Measurements from ENCODE around the gene PTPRN2.

GRCh38 chr7:158057446-158057845 is 530.2 kb downstream of the PTPRN2 start:
- TF ChIP-seq POLR2AphosphoS5 (IDR thresholded peaks at IDR 0.05; ENCODE audit: low read depth, low read length) (no peak), CTCF (IDR thresholded peaks at IDR 0.05; ENCODE audit: control extremely low read depth in 1 of 3, insufficient read depth in 1 of 3, low read depth in 1 of 3, low read length in 3 of 3) (no peak), KDM1A (IDR thresholded peaks at IDR 0.05; ENCODE audit: borderline replicate concordance, low read length) (no peak), EGR1 (IDR thresholded peaks at IDR 0.05; ENCODE audit: borderline replicate concordance, low read depth, low read length) (no peak), SP1 (IDR thresholded peaks at IDR 0.05; ENCODE audit: low read depth, low read length) (no peak), TAF1 (IDR thresholded peaks at IDR 0.05; ENCODE audit: low read depth, low read length) (no peak), POLR2A (IDR thresholded peaks at IDR 0.05; ENCODE audit: control extremely low read depth in 1 of 2, low read depth in 2 of 2, low read length in 2 of 2) (no peak), MAFK (IDR thresholded peaks at IDR 0.05; ENCODE audit: low read depth, low read length) (no peak), USF2 (IDR thresholded peaks at IDR 0.05; ENCODE audit: low read length) (no peak), JUND (IDR thresholded peaks at IDR 0.05; ENCODE audit: low read length) (no peak), EZH2 (IDR thresholded peaks at IDR 0.05; ENCODE audit: low read depth, low read length, severe bottlenecking) (no peak)

Measured in H1 (cell line).